HCT116 (cell line): ENCODE data around the gene CAV1. TPM values are rescaled to one million over a fixed set of nuclear protein-coding genes. Genes with fewer than 3 reads are reported as not detected.

Experiments used
- ATAC-seq: fragments of 200-7000 bp; cut with Tn5 transposase; 2 replicates; pipeline ENCODE4 v1.9.1; 2020; ENCODE audit warnings: mild to moderate bottlenecking, moderate library complexity
- BruUV-seq: library from RNA; stranded (reverse); fragments of 400-500 nt; replicated peaks from 2 replicates; lab custom pipeline; 2021; lab: Mats Ljungman, UMichigan
- CTCF ChIA-PET: fragments of 300-600 bp; sonication (Branson Sonifier 250); formaldehyde crosslinking; loops from one replicate; lab custom pipeline; 2021; ENCODE audit warnings: antibody characterized with exemption; lab: Charles Lee
- POLR2A ChIA-PET: fragments of 300-600, 350-600 bp; sonication (Branson Sonifier 250); formaldehyde crosslinking; loops from one replicate; lab custom pipeline; 2021; ENCODE audit warnings: antibody characterized with exemption; lab: Charles Lee
- RAD21 ChIA-PET, 2 experiments: fragments of 300-600 bp; sonication (Branson Sonifier 250); formaldehyde crosslinking; loops; one replicate each; lab custom pipeline; 2023; ENCODE audit warnings: low total read pairs in 2 of 2; ENCODE audit not compliant: uncharacterized antibody in 2 of 2, unreplicated experiment in 2 of 2, low non-redundant PET in 1 of 2; lab: Charles Lee
- DNase-seq: peaks from one replicate; pipeline ENCODE4 v3.0.0-alpha.2; 2010; ENCODE audit warnings: low read depth, low spot score
- H2AFZ ChIP-seq: fragments of 200-600 bp; shearing (Covaris generic), sonication (generic); 2 replicates; pipeline ENCODE4 v1.6.1; 2017; ENCODE audit warnings: low read depth, mixed run types, mixed read lengths, antibody characterized with exemption, low read length; ENCODE audit not compliant: poor library complexity, severe bottlenecking
- H3K27ac ChIP-seq: 2 replicates; pipeline ENCODE4 v1.5.1; 2012; ENCODE audit warnings: low read depth, low read length
- H3K27me3 ChIP-seq: fragments of 200-600 bp; sonication (generic); 2 replicates; pipeline ENCODE4 v1.6.1; 2016; ENCODE audit warnings: mixed run types, low read length, mixed read lengths; ENCODE audit not compliant: insufficient read depth
- H3K36me3 ChIP-seq, 2 experiments: fragments of 200-500 bp in 1 of 2; fragments of 200-600 bp in 1 of 2; sonication (Bioruptor generic) in 1 of 2; sonication (generic) in 1 of 2; 2 replicates each; pipeline versions ENCODE4 v1.5.1 to v1.6.1; 2014 to 2016; ENCODE audit warnings: low read length in 2 of 2, inconsistent platforms in 1 of 2, mixed read lengths in 1 of 2, mixed run types in 1 of 2; ENCODE audit not compliant: insufficient read depth in 2 of 2, control insufficient read depth in 1 of 2
- H3K4me1 ChIP-seq, 2 experiments: fragments of 200-600 bp in 1 of 2; sonication (generic) in 1 of 2; 2 replicates each; pipeline versions ENCODE4 v1.5.1 to v1.6.1; 2012 to 2017; ENCODE audit warnings: low read length in 2 of 2, inconsistent platforms in 1 of 2, mild to moderate bottlenecking in 1 of 2, mixed read lengths in 1 of 2, mixed run types in 1 of 2, moderate library complexity in 1 of 2; ENCODE audit not compliant: insufficient read depth in 2 of 2, control insufficient read depth in 1 of 2
- H3K4me2 ChIP-seq: fragments of 200-600 bp; sonication (generic); 2 replicates; pipeline ENCODE4 v1.6.1; 2017; ENCODE audit warnings: mixed run types, low read length, mixed read lengths
- H3K4me3 ChIP-seq, 2 experiments: fragments of 200-600 bp in 1 of 2; sonication (generic) in 1 of 2; replicated peaks in 1 of 2; 2 replicates each; pipeline ENCODE4 v1.5.1; 2011 to 2016; ENCODE audit warnings: low read length in 2 of 2, control low read depth in 1 of 2, low read depth in 1 of 2, mild to moderate bottlenecking in 1 of 2, mixed read lengths in 1 of 2, mixed run types in 1 of 2
- H3K79me2 ChIP-seq: fragments of 200-600 bp; sonication (generic); 2 replicates; pipeline ENCODE4 v1.6.1; 2017; ENCODE audit warnings: mild to moderate bottlenecking, mixed run types, low read length, moderate library complexity, mixed read lengths; ENCODE audit not compliant: insufficient read depth
- H3K9ac ChIP-seq: fragments of 200-600 bp; sonication (generic); 2 replicates; pipeline ENCODE4 v1.6.1; 2016; ENCODE audit warnings: low read length, mixed read lengths
- H3K9me2 ChIP-seq: fragments of 200-600 bp; sonication (generic), shearing (Covaris generic); 2 replicates; pipeline ENCODE4 v1.6.1; 2017; ENCODE audit warnings: mixed run types, mild to moderate bottlenecking, moderate library complexity; ENCODE audit not compliant: insufficient read depth
- H3K9me3 ChIP-seq, 2 experiments: fragments of 200-500 bp in 1 of 2; fragments of 200-600 bp in 1 of 2; sonication (Bioruptor generic) in 1 of 2; sonication (generic) in 1 of 2; 2 replicates each; pipeline ENCODE4 v1.6.1; 2014 to 2017; ENCODE audit warnings: low read length in 2 of 2, mixed read lengths in 2 of 2, inconsistent platforms in 1 of 2, low read depth in 1 of 2, mild to moderate bottlenecking in 1 of 2, mixed run types in 1 of 2, moderate library complexity in 1 of 2; ENCODE audit not compliant: control insufficient read depth in 1 of 2, insufficient read depth in 1 of 2
- H4K20me1 ChIP-seq: fragments of 200-600 bp; sonication (generic), shearing (Covaris generic); 2 replicates; pipeline ENCODE4 v1.6.1; 2017; ENCODE audit warnings: mixed run types, mild to moderate bottlenecking, moderate library complexity; ENCODE audit not compliant: insufficient read depth
- CBX3 ChIP-seq: IDR thresholded peaks from 2 replicates; pipeline ENCODE4 v1.6.1; 2012; ENCODE audit warnings: low read depth
- CTCF ChIP-seq, 3 experiments: fragments of 200-600 bp in 1 of 3; sonication (generic) in 1 of 3; IDR thresholded peaks in 2 of 3; conservative IDR thresholded peaks in 1 of 3; 2 replicates each; pipeline ENCODE4 v1.5.1; 2012 to 2017; ENCODE audit warnings: low read depth in 2 of 3, low read length in 2 of 3, antibody characterized with exemption in 1 of 3, borderline replicate concordance in 1 of 3, control low read depth in 1 of 3, mild to moderate bottlenecking in 1 of 3, mixed read lengths in 1 of 3, mixed run types in 1 of 3, moderate library complexity in 1 of 3; ENCODE audit not compliant: insufficient read depth in 1 of 3
- EGR1 ChIP-seq: IDR thresholded peaks from 2 replicates; pipeline ENCODE4 v1.6.1; 2012; ENCODE audit warnings: low read depth
- ELF1 ChIP-seq: IDR thresholded peaks from 2 replicates; pipeline ENCODE4 v1.6.1; 2012; ENCODE audit warnings: low read depth, borderline replicate concordance
- EZH2 ChIP-seq: fragments of 200-600 bp; sonication (generic); IDR thresholded peaks from 2 replicates; pipeline ENCODE4 v1.6.1; 2017; ENCODE audit warnings: antibody characterized with exemption, mixed run types
- EZH2phosphoT487 ChIP-seq: fragments of 200-600 bp; IDR thresholded peaks from 2 replicates; pipeline ENCODE4 v1.6.1; 2018; ENCODE audit warnings: antibody characterized with exemption, borderline replicate concordance
- FOSL1 ChIP-seq: IDR thresholded peaks from 2 replicates; pipeline ENCODE4 v1.6.1; 2012; ENCODE audit warnings: low read depth
- JUND ChIP-seq: IDR thresholded peaks from 2 replicates; pipeline ENCODE4 v1.6.1; 2012
- POLR2AphosphoS5 ChIP-seq: IDR thresholded peaks from 2 replicates; pipeline ENCODE4 v1.6.1; 2011; ENCODE audit warnings: mild to moderate bottlenecking, low read depth, low read length, moderate library complexity
- RAD21 ChIP-seq: IDR thresholded peaks from 2 replicates; pipeline ENCODE4 v1.6.1; 2012; ENCODE audit warnings: low read depth, mild to moderate bottlenecking
- REST ChIP-seq: IDR thresholded peaks from 2 replicates; pipeline ENCODE4 v1.6.1; 2012; ENCODE audit warnings: low read depth
- SIN3A ChIP-seq: IDR thresholded peaks from 2 replicates; pipeline ENCODE4 v1.6.1; 2012; ENCODE audit warnings: low read depth
- SP1 ChIP-seq: IDR thresholded peaks from 2 replicates; pipeline ENCODE4 v1.6.1; 2012; ENCODE audit warnings: low read depth
- SRF ChIP-seq: IDR thresholded peaks from 2 replicates; pipeline ENCODE4 v1.6.1; 2012; ENCODE audit warnings: low read depth
- YY1 ChIP-seq: IDR thresholded peaks from 2 replicates; pipeline ENCODE4 v1.6.1; 2011; ENCODE audit warnings: low read length, low read depth, moderate library complexity, mild to moderate bottlenecking; ENCODE audit not compliant: insufficient replicate concordance; ENCODE audit errors: extremely low read depth
- ZNF274 ChIP-seq: fragments of 200-500 bp; sonication (Bioruptor generic); IDR thresholded peaks from 2 replicates; pipeline ENCODE4 v1.6.1; 2014; ENCODE audit warnings: mild to moderate bottlenecking, low read depth, low read length, inconsistent platforms
- intact Hi-C: fragments of 100-400 bp; cut with micrococcal nuclease; formaldehyde crosslinking; loops from 2 replicates; pipeline ENCODE4 v1.10.0; 2022
- total RNA-seq: library from RNA; stranded (reverse); gene quantifications from one replicate; pipeline ENCODE4 v1.2.1, GENCODE V29; 2021; ENCODE audit not compliant: unreplicated experiment
- TF ChIP-seq, protein P1 (sequence below): IDR thresholded peaks from 2 replicates; pipeline ENCODE4 v1.6.1; 2012

Gene CAV1
- total RNA-seq, 1 experiment from 2014 or later: 298 TPM

DNA sequence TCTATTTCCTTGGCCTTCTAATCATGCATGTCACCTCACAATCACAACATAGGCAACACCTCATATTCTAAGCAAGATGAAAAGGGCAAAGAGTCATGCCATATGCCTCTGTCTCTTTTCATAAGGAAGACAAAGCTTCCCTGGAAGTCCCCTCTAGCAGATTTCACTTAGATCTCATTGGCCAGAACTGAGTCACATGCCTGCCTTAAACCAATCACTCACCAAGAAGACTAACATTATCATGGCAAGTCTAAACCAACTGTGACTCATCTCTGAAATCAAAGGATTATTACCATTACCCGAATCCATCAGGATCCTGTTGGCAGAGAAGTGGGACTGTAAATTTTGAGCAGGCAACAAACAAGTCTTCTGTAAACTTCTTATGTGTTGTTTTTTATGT, 27.8 kb downstream of the CAV1 start:
- Histone ChIP-seq H3K4me2 (no peak overlapping the region), H3K79me2 (peaks cover 96% of the 10 kb centered on the region), H3K27ac (no peak overlapping the region), H3K9me2 (no peaks in the 10 kb centered on the region), H3K9me3 (no peaks in the 10 kb centered on the region), H3K4me3 (no peak overlapping the region), H4K20me1 (peaks cover 11% of the 10 kb centered on the region; the same call in 1 of the 2 replicates)
- ChIA-PET RAD21 (no interaction called here), POLR2A (no interaction called here), CTCF (no interaction called here)
- intact Hi-C loops: no loop called here
- peak; percentile 8 for DNase-seq
- no TSS peak for BruUV-seq
- peak; percentile 47 for ATAC-seq
- TF ChIP-seq RAD21 (no peak), SIN3A (no peak), SRF (no peak), SP1 (no peak), JUND (no peak), REST (no peak), POLR2AphosphoS5 (no peak), ELF1 (no peak), ZNF274 (no peak), CTCF (IDR thresholded peaks at IDR 0.05 in 2 of 3, conservative IDR thresholded peaks at IDR 0.05 in 1 of 3; ENCODE audit: borderline replicate concordance in 1 of 3, insufficient read depth in 1 of 3, low read depth in 2 of 3, low read length in 2 of 3) (no peak), EZH2 (no peak), EZH2phosphoT487 (no peak), FOSL1 (no peak), YY1 (no peak), CBX3 (no peak), EGR1 (no peak)
- TF ChIP-seq, protein P1, sequence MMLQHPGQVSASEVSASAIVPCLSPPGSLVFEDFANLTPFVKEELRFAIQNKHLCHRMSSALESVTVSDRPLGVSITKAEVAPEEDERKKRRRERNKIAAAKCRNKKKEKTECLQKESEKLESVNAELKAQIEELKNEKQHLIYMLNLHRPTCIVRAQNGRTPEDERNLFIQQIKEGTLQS: no peak
- TF ChIP-seq, all 23 proteins: peak for 0
- no peaks in the 10 kb centered on the region for H3K4me1 ChIP-seq
- H3K9ac ChIP-seq: no peak overlapping the region
- no peak overlapping the region for H2AFZ ChIP-seq
- peaks cover 4 to 82% of the 10 kb centered on the region in 2 experiments for H3K36me3 ChIP-seq
- H3K27me3 ChIP-seq: no peaks in the 10 kb centered on the region
